CD14-positive monocyte (primary cell): ENCODE measurements around the gene GALNT12. TPM values are rescaled to one million over a fixed set of nuclear protein-coding genes. Genes with fewer than 3 reads are reported as not detected.

Source experiments
- DNase-seq, 3 donors: peaks; one replicate each; pipeline ENCODE4 v3.0.0-alpha.2; 2011 to 2022
- H2AFZ ChIP-seq: 2 replicates; pipeline ENCODE4 v1.6.0; 2012; ENCODE audit warnings: mild to moderate bottlenecking, low read depth, low read length, inconsistent platforms; ENCODE audit not compliant: insufficient read depth, poor library complexity, severe bottlenecking
- H3K27ac ChIP-seq, 2 donors: 1 replicate in 1 of 2; 2 replicates in 1 of 2; pipeline ENCODE4 v1.5.1; 2012 to 2013; ENCODE audit warnings: low read length in 2 of 2, control low read depth in 1 of 2, inconsistent platforms in 1 of 2, low read depth in 1 of 2, mild to moderate bottlenecking in 1 of 2
- H3K27me3 ChIP-seq, 2 donors: one replicate each; pipeline versions ENCODE4 v1.6.0 to v1.6.1; 2011 to 2013; ENCODE audit warnings: low read length in 2 of 2; ENCODE audit not compliant: control insufficient read depth in 2 of 2, insufficient read depth in 2 of 2
- H3K36me3 ChIP-seq, 2 donors: replicated peaks in 1 of 2; 1 replicate in 1 of 2; 2 replicates in 1 of 2; pipeline versions ENCODE4 v1.5.1 to v1.6.1; 2012 to 2013; ENCODE audit warnings: low read length in 2 of 2, control low read depth in 1 of 2, inconsistent platforms in 1 of 2, mild to moderate bottlenecking in 1 of 2; ENCODE audit not compliant: insufficient read depth in 2 of 2, control insufficient read depth in 1 of 2
- H3K4me1 ChIP-seq, 2 donors: 1 replicate in 1 of 2; 2 replicates in 1 of 2; pipeline versions ENCODE4 v1.5.1 to v1.6.1; 2012 to 2013; ENCODE audit warnings: low read length in 2 of 2, control low read depth in 1 of 2, inconsistent platforms in 1 of 2, mild to moderate bottlenecking in 1 of 2, moderate library complexity in 1 of 2; ENCODE audit not compliant: insufficient read depth in 2 of 2, control insufficient read depth in 1 of 2
- H3K4me2 ChIP-seq: replicated peaks from 2 replicates; pipeline ENCODE3; 2012; ENCODE audit warnings: low read length, moderate library complexity, mild to moderate bottlenecking; ENCODE audit not compliant: poor library complexity, severe bottlenecking; ENCODE audit errors: extremely low read depth
- H3K4me3 ChIP-seq, 3 experiments: fragments of 200-600 bp in 1 of 3; sonication (generic) in 1 of 3; replicated peaks in 1 of 3; 1 replicate in 2 of 3; 2 replicates in 1 of 3; pipeline ENCODE4 v1.5.1; 2011 to 2013; ENCODE audit warnings: low read length in 3 of 3, mild to moderate bottlenecking in 3 of 3, control low read depth in 2 of 3, low read depth in 2 of 3, inconsistent platforms in 1 of 3, moderate library complexity in 1 of 3
- H3K79me2 ChIP-seq: 2 replicates; pipeline ENCODE4 v1.6.0; 2012; ENCODE audit warnings: mild to moderate bottlenecking, control low read depth, inconsistent platforms, low read length, moderate library complexity; ENCODE audit not compliant: insufficient read depth
- H3K9ac ChIP-seq: 2 replicates; pipeline ENCODE4 v1.6.0; 2017; ENCODE audit warnings: low read length, mild to moderate bottlenecking; ENCODE audit not compliant: insufficient read depth, poor library complexity, severe bottlenecking
- H3K9me3 ChIP-seq, 2 donors: replicated peaks in 1 of 2; 1 replicate in 1 of 2; 2 replicates in 1 of 2; pipeline versions ENCODE4 v1.5.1 to v1.6.1; 2012 to 2013; ENCODE audit warnings: low read length in 2 of 2, control low read depth in 1 of 2; ENCODE audit not compliant: control insufficient read depth in 1 of 2, insufficient read depth in 1 of 2
- H4K20me1 ChIP-seq: 2 replicates; pipeline ENCODE4 v1.6.0; 2012; ENCODE audit warnings: mild to moderate bottlenecking, low read length, control low read depth, moderate library complexity; ENCODE audit not compliant: insufficient read depth
- H3K27ac Mint-ChIP-seq, 7 donors: one replicate each; pipeline ENCODE4 v1.8.0; 2020; ENCODE audit warnings: mild to moderate bottlenecking in 7 of 7, mixed read lengths in 7 of 7, moderate library complexity in 6 of 7, inconsistent platforms in 2 of 7
- H3K27me3 Mint-ChIP-seq, 3 donors: one replicate each; pipeline ENCODE4 v1.8.0; 2021 to 2022; ENCODE audit warnings: low read depth in 3 of 3, mild to moderate bottlenecking in 3 of 3, mixed read lengths in 3 of 3, moderate library complexity in 3 of 3, inconsistent platforms in 1 of 3
- H3K36me3 Mint-ChIP-seq, 2 donors: one replicate each; pipeline ENCODE4 v1.8.0; 2020; ENCODE audit warnings: mixed read lengths in 2 of 2, inconsistent platforms in 1 of 2, mild to moderate bottlenecking in 1 of 2
- H3K4me1 Mint-ChIP-seq: one replicate; pipeline ENCODE4 v1.8.0; 2020; ENCODE audit warnings: mild to moderate bottlenecking, mixed read lengths
- H3K4me3 Mint-ChIP-seq, 2 donors: one replicate each; pipeline ENCODE4 v1.8.0; 2020; ENCODE audit warnings: mild to moderate bottlenecking in 2 of 2, mixed read lengths in 2 of 2, moderate library complexity in 1 of 2
- H3K9me3 Mint-ChIP-seq, 7 donors: one replicate each; pipeline ENCODE4 v1.8.0; 2020 to 2022; ENCODE audit warnings: mixed read lengths in 7 of 7, mild to moderate bottlenecking in 6 of 7, moderate library complexity in 6 of 7, inconsistent platforms in 2 of 7
- CTCF ChIP-seq: fragments of 200-600 bp; IDR thresholded peaks from one replicate; pipeline ENCODE4 v1.8.0; 2022; ENCODE audit warnings: antibody characterized with exemption, mild to moderate bottlenecking
- WGBS: methylation state at CpG from one replicate; pipeline ENCODE4 v1.1.5; 2013; ENCODE audit warnings: missing lambda C conversion rate; ENCODE audit not compliant: insufficient coverage; 5-methylcytosine and 5-hydroxymethylcytosine counted together
- intact Hi-C, 2 donors: fragments of 100-400 bp; cut with micrococcal nuclease; formaldehyde crosslinking; loops; one replicate each; pipeline versions ENCODE4 v1.15.0 to v1.15.1; 2023
- polyA plus RNA-seq, 3 donors: library from polyadenylated mRNA; depleted of rRNA in 1 of 3; unstranded in 2 of 3; stranded (reverse) in 1 of 3; fragments of 300-500 nt in 2 of 3; fragments of >200 nt in 1 of 3; fragmentation: Illumina TruSeq in 2 of 3; gene quantifications; 1 replicate in 2 of 3; 2 replicates in 1 of 3; pipeline ENCODE4 v1.2.3, GENCODE V29; 2012 to 2021

GALNT12 gene
- polyA plus RNA-seq, 3 donors = 0.16 TPM; not detected in 2

- intact Hi-C loops = no loop called here
These were observed 59.1 kb downstream of the GALNT12 start for GRCh38 chr9:98866435-98867102.

GRCh38 chr9:98867103-98867428 lies 59.6 kb downstream of the GALNT12 start:
- Mint-ChIP-seq H3K4me1 (peaks cover 70% of the 10 kb centered on the region), H3K4me3 (peak overlapping the region; percentile 42 to 69), H3K36me3 (peaks cover 0 to 7% of the 10 kb centered on the region in 2 donors), H3K27ac (peak overlapping the region in 6 of 7 donors; percentile 40 to 75 (median 64)), H3K27me3 (peaks cover 0 to 3% (median 3%) of the 10 kb centered on the region in 3 donors), H3K9me3 (peaks cover 0 to 4% (median 0%) of the 10 kb centered on the region in 7 donors)
- Histone ChIP-seq H3K27me3 (no peaks in the 10 kb centered on the region), H4K20me1 (no peaks in the 10 kb centered on the region), H3K4me2 (peak overlapping the region; percentile 66), H2AFZ (peak overlapping the region; percentile 32), H3K4me3 (peak overlapping the region in 1 of 3 experiments; percentile 64), H3K4me1 (peaks cover 41 to 46% of the 10 kb centered on the region in 2 donors), H3K27ac (peak overlapping the region in 1 of 2 donors; percentile 57), H3K79me2 (no peaks in the 10 kb centered on the region), H3K9ac (peak overlapping the region; percentile 22), H3K9me3 (no peaks in the 10 kb centered on the region), H3K36me3 (no peaks in the 10 kb centered on the region)
- TF ChIP-seq CTCF = no peak
- DNase-seq = peak in 1 of 3 donors; percentile 14
- intact Hi-C loops = no loop called here
- no CpG with 5 or more reads among the region's 1 CpG for WGBS

More at GRCh38 chr9:98866435-98867102, 59.1 kb downstream of the GALNT12 start:
- no peaks in the 10 kb centered on the region for H3K9me3 ChIP-seq
- H3K79me2 ChIP-seq = no peaks in the 10 kb centered on the region
- H3K4me2 ChIP-seq = peak overlapping the region; percentile 66
- peak overlapping the region in 1 of 3 experiments; percentile 64 for H3K4me3 ChIP-seq
- peak overlapping the region in 1 of 2 donors; percentile 69 for H3K4me3 Mint-ChIP-seq
- no peak for DNase-seq
- no peaks in the 10 kb centered on the region for H3K36me3 ChIP-seq
- TF ChIP-seq CTCF = no peak
- H3K9me3 Mint-ChIP-seq = peaks cover 0 to 4% (median 0%) of the 10 kb centered on the region in 7 donors
- H2AFZ ChIP-seq = peak overlapping the region; percentile 12
- H3K27me3 Mint-ChIP-seq = peaks cover 0 to 3% (median under 1%) of the 10 kb centered on the region in 3 donors
- no peak overlapping the region for H3K9ac ChIP-seq
- no peaks in the 10 kb centered on the region for H3K27me3 ChIP-seq
- WGBS = 86% methylated on average over 1 of the region's 6 CpGs
- H3K27ac ChIP-seq = peak overlapping the region in 1 of 2 donors; percentile 57
- peak overlapping the region in 4 of 7 donors; percentile 47 to 75 (median 68) for H3K27ac Mint-ChIP-seq
- H3K4me1 ChIP-seq = peaks cover 46 to 50% of the 10 kb centered on the region in 2 donors
- peaks cover 71% of the 10 kb centered on the region for H3K4me1 Mint-ChIP-seq
- H4K20me1 ChIP-seq = no peaks in the 10 kb centered on the region
- H3K36me3 Mint-ChIP-seq = peaks cover 0 to 7% of the 10 kb centered on the region in 2 donors
